GM12801 (cell line): ENCODE data around the gene GATC.

Source experiments
- CTCF ChIP-seq: IDR thresholded peaks from one replicate; pipeline ENCODE4 v1.5.1; 2011; ENCODE audit warnings: control low read depth; ENCODE audit not compliant: insufficient read length; ENCODE audit errors: extremely low read depth

Gene GATC

GRCh38 chr12:120479458-120479857 is 33.2 kb downstream of the GATC start:
- no peak for TF ChIP-seq CTCF

GRCh38 chr12:120480211-120480610 is 34.0 kb downstream of the GATC start:
- TF ChIP-seq CTCF = no peak

- no peak for TF ChIP-seq CTCF
Measured at GRCh38 chr12:120481022-120481767, 35.0 kb downstream of the GATC start.

GRCh38 chr12:120483621-120484020 is 37.4 kb downstream of the GATC start:
- TF ChIP-seq CTCF = no peak

GRCh38 chr12:120485961-120486881 is 40.0 kb downstream of the GATC start:
- TF ChIP-seq CTCF = no peak

- TF ChIP-seq CTCF = no peak
Measured at GRCh38 chr12:120488057-120488640, 41.9 kb downstream of the GATC start.

GRCh38 chr12:120489018-120489417 is 42.8 kb downstream of the GATC start:
- TF ChIP-seq CTCF = no peak
